Stimulated activated CD8-positive, alpha-beta memory T cell treated with anti-CD3 and anti-CD28 coated beads, Interleukin-15, amount 100 ng/mL, for 1 hour (primary cell): ENCODE data around the gene LRRC59.
"Not testable (repeated sequence)": the region's sequence is repeated elsewhere in the genome, so short reads cannot be mapped to it uniquely, and the experiment has no call there.

Source experiments
- DNase-seq: peaks from one replicate; pipeline ENCODE4 v3.0.0-alpha.2; 2020; ENCODE audit warnings: low read depth

The LRRC59 gene

GRCh38 chr17:50347117-50347893, 50.0 kb downstream of the LRRC59 start:
- DNase-seq: no peak

GRCh38 chr17:50346313-50347116, 50.8 kb downstream of the LRRC59 start:
- DNase-seq: no peak

- peak; percentile 77 for DNase-seq
Observed at GRCh38 chr17:50345432-50346312, 51.7 kb downstream of the LRRC59 start, which contains the start of gene XYLT2. XYLT2 (plus strand) TSS chr17:50346126; CDS start chr17:50346141, 15 bp downstream.

- DNase-seq: no peak
Observed at GRCh38 chr17:50344731-50345365, 52.5 kb downstream of the LRRC59 start.

- DNase-seq: no peak
Observed at GRCh38 chr17:50339381-50339780, 57.9 kb downstream of the LRRC59 start.

GRCh38 chr17:50338645-50339044, 58.7 kb downstream of the LRRC59 start:
- DNase-seq: no peak

- DNase-seq: no peak
Observed at GRCh38 chr17:50337956-50338355, 59.4 kb downstream of the LRRC59 start.

GRCh38 chr17:50333291-50334057, 63.8 kb downstream of the LRRC59 start:
- not testable (repeated sequence) for DNase-seq

- DNase-seq: no peak
Observed at GRCh38 chr17:50332196-50332595, 65.1 kb downstream of the LRRC59 start.
